ENCODE measurements around the gene MRPL28.

MRPL28 gene

GRCh38 chr16:371515-372301 lies 1.4 kb upstream of the MRPL28 start:
- Histone ChIP-seq H3K27ac (ENCODE audit: low read depth, low read length) (no peak overlapping the region), H3K4me1 (ENCODE audit: control insufficient read depth, insufficient read depth, low read length, unreplicated experiment) (peaks cover 3% of the 10 kb centered on the region), H3K79me2 (ENCODE audit: control insufficient read depth, insufficient read depth, low read length, unreplicated experiment) (no peaks in the 10 kb centered on the region), H3K4me3 (ENCODE audit: low read depth, low read length) (no peak overlapping the region), H3K36me3 (ENCODE audit: insufficient read depth, low read length) (no peaks in the 10 kb centered on the region; the same call in 1 of the 2 replicates), H2AFZ (ENCODE audit: low read length, unreplicated experiment) (no peak overlapping the region), H3K27me3 (ENCODE audit: insufficient read depth, low read length) (no peaks in the 10 kb centered on the region)

GRCh38 chr16:370979-371514 lies 709 bp upstream of the MRPL28 start:
- Histone ChIP-seq H3K27ac (ENCODE audit: low read depth, low read length) (no peak overlapping the region), H3K4me1 (ENCODE audit: control insufficient read depth, insufficient read depth, low read length, unreplicated experiment) (peaks cover 3% of the 10 kb centered on the region), H3K36me3 (ENCODE audit: insufficient read depth, low read length) (no peaks in the 10 kb centered on the region; the same call in 1 of the 2 replicates), H3K79me2 (ENCODE audit: control insufficient read depth, insufficient read depth, low read length, unreplicated experiment) (no peaks in the 10 kb centered on the region), H2AFZ (ENCODE audit: low read length, unreplicated experiment) (no peak overlapping the region), H3K27me3 (ENCODE audit: insufficient read depth, low read length) (no peaks in the 10 kb centered on the region), H3K4me3 (ENCODE audit: low read depth, low read length) (peak overlapping the region; percentile 68)

DNA sequence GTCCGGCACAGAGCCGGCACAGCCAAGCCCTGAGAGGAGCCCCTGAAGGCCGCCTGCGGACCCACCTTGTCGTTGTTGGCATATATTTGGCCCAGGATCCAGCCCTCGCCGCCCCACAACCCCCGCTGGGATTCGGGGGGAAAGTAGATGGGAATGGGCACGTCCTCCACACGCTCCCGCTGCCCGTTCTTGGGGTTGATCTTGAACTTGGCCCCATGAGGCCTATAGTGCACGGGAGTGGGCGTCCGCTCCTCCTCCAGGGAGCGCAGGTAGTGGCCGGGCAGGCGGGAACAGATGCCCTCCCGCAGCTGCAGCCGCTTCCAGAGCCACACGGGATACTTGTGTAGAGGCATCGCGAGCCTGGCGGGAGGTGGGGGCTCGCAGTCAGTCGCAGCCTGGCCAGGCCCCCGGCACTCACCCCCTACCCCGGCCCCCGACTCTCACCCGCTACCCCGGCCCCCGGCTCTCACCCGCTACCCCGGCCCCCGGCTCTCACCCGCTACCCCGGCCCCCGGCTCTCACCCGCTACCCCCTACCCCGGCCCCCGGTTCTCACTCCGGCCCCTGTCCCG lies 387 bp downstream of the MRPL28 start:
- no peaks in the 10 kb centered on the region for H3K27me3 ChIP-seq (ENCODE audit: insufficient read depth, low read length)
- no peaks in the 10 kb centered on the region for H3K79me2 ChIP-seq (ENCODE audit: control insufficient read depth, insufficient read depth, low read length, unreplicated experiment)
- peak overlapping the region; percentile 68 for H3K4me3 ChIP-seq (ENCODE audit: low read depth, low read length)
- H3K4me1 ChIP-seq (ENCODE audit: control insufficient read depth, insufficient read depth, low read length, unreplicated experiment): peaks cover 3% of the 10 kb centered on the region
- H3K36me3 ChIP-seq (ENCODE audit: insufficient read depth, low read length): no peaks in the 10 kb centered on the region; the same call in 1 of the 2 replicates
- no peak overlapping the region for H3K27ac ChIP-seq (ENCODE audit: low read depth, low read length)
- no peak overlapping the region for H2AFZ ChIP-seq (ENCODE audit: low read length, unreplicated experiment)

- no peak overlapping the region for H2AFZ ChIP-seq (ENCODE audit: low read length, unreplicated experiment)
- H3K4me1 ChIP-seq (ENCODE audit: control insufficient read depth, insufficient read depth, low read length, unreplicated experiment): peaks cover 3% of the 10 kb centered on the region
- no peak overlapping the region for H3K27ac ChIP-seq (ENCODE audit: low read depth, low read length)
- no peaks in the 10 kb centered on the region; the same call in 1 of the 2 replicates for H3K36me3 ChIP-seq (ENCODE audit: insufficient read depth, low read length)
- no peaks in the 10 kb centered on the region for H3K27me3 ChIP-seq (ENCODE audit: insufficient read depth, low read length)
- H3K4me3 ChIP-seq (ENCODE audit: low read depth, low read length): peak overlapping the region; percentile 68
- no peaks in the 10 kb centered on the region for H3K79me2 ChIP-seq (ENCODE audit: control insufficient read depth, insufficient read depth, low read length, unreplicated experiment)
Measured at GRCh38 chr16:369275-369865, 968 bp downstream of the MRPL28 start.

GRCh38 chr16:368388-369158 lies 1.8 kb downstream of the MRPL28 start:
- Histone ChIP-seq H3K79me2 (ENCODE audit: control insufficient read depth, insufficient read depth, low read length, unreplicated experiment) (no peaks in the 10 kb centered on the region), H2AFZ (ENCODE audit: low read length, unreplicated experiment) (no peak overlapping the region), H3K36me3 (ENCODE audit: insufficient read depth, low read length) (no peaks in the 10 kb centered on the region; the same call in 1 of the 2 replicates), H3K4me1 (ENCODE audit: control insufficient read depth, insufficient read depth, low read length, unreplicated experiment) (peaks cover 3% of the 10 kb centered on the region), H3K27ac (ENCODE audit: low read depth, low read length) (no peak overlapping the region), H3K27me3 (ENCODE audit: insufficient read depth, low read length) (no peaks in the 10 kb centered on the region), H3K4me3 (ENCODE audit: low read depth, low read length) (no peak overlapping the region)

DNA sequence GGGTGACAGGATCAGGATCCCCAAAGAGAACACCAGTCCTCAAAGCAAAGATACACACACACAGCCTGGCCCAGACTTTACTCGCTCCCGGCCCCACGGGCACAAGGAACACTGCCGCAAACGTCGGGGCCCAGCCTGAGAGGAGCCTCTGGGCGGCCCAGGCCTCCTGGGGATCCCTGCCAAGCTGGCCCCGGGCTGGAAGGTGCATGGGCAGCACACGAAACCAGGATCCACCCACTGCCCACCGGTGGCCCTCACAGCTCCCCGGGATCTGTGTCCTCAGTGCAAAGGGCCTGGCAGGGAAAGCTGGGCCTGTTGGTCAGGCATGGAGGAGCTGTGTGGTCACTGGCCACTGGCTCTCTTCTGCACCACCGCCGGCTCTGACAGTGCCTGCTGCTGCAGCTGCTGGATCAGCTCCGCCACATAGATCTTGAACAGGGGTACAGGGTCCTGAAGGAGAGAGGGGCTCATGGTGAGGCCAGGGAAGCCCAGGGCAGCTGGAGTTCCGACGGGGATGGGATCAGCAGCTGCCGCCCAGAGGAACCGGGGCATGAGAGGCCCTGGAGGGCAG lies 2.9 kb downstream of the MRPL28 start:
- no peak overlapping the region for H2AFZ ChIP-seq (ENCODE audit: low read length, unreplicated experiment)
- H3K79me2 ChIP-seq (ENCODE audit: control insufficient read depth, insufficient read depth, low read length, unreplicated experiment): no peaks in the 10 kb centered on the region
- no peak overlapping the region for H3K27ac ChIP-seq (ENCODE audit: low read depth, low read length)
- no peaks in the 10 kb centered on the region for H3K27me3 ChIP-seq (ENCODE audit: insufficient read depth, low read length)
- no peaks in the 10 kb centered on the region; the same call in 1 of the 2 replicates for H3K36me3 ChIP-seq (ENCODE audit: insufficient read depth, low read length)
- no peak overlapping the region for H3K4me3 ChIP-seq (ENCODE audit: low read depth, low read length)
- peaks cover 3% of the 10 kb centered on the region for H3K4me1 ChIP-seq (ENCODE audit: control insufficient read depth, insufficient read depth, low read length, unreplicated experiment)

DNA sequence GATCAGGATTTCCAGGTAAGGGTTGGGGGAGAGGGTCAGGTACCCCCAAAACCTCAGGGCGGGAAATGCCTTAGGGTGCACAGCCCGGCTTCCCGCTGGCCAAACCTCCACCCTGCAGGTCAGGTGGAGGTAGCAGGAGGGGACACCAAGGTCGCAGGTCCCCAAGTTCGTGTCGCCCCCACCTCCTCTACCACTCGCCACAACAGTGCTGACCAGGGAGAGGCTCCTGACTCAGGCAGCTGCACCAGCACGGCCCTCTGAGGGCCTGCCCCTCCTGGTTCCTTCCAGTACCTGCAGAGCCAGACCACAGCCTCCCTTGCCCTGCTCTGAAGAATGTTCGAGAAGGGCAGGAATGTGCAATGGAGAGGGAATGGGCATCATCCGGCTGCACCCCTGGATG lies 3.9 kb downstream of the MRPL28 start:
- Histone ChIP-seq H2AFZ (ENCODE audit: low read length, unreplicated experiment) (no peak overlapping the region), H3K4me1 (ENCODE audit: control insufficient read depth, insufficient read depth, low read length, unreplicated experiment) (peaks cover 3% of the 10 kb centered on the region), H3K27me3 (ENCODE audit: insufficient read depth, low read length) (no peaks in the 10 kb centered on the region), H3K79me2 (ENCODE audit: control insufficient read depth, insufficient read depth, low read length, unreplicated experiment) (no peaks in the 10 kb centered on the region), H3K36me3 (ENCODE audit: insufficient read depth, low read length) (no peaks in the 10 kb centered on the region), H3K4me3 (ENCODE audit: low read depth, low read length) (no peak overlapping the region), H3K27ac (ENCODE audit: low read depth, low read length) (no peak overlapping the region)

GRCh38 chr16:364595-365491 lies 5.5 kb downstream of the MRPL28 start:
- H3K36me3 ChIP-seq (ENCODE audit: insufficient read depth, low read length): no peaks in the 10 kb centered on the region
- no peaks in the 10 kb centered on the region for H3K27me3 ChIP-seq (ENCODE audit: insufficient read depth, low read length)
- H3K27ac ChIP-seq (ENCODE audit: low read depth, low read length): no peak overlapping the region
- H3K4me3 ChIP-seq (ENCODE audit: low read depth, low read length): no peak overlapping the region
- H3K4me1 ChIP-seq (ENCODE audit: control insufficient read depth, insufficient read depth, low read length, unreplicated experiment): no peaks in the 10 kb centered on the region
- no peak overlapping the region for H2AFZ ChIP-seq (ENCODE audit: low read length, unreplicated experiment)
- no peaks in the 10 kb centered on the region for H3K79me2 ChIP-seq (ENCODE audit: control insufficient read depth, insufficient read depth, low read length, unreplicated experiment)

GRCh38 chr16:363766-364490 lies 6.4 kb downstream of the MRPL28 start:
- Histone ChIP-seq H3K36me3 (ENCODE audit: insufficient read depth, low read length) (no peaks in the 10 kb centered on the region), H3K4me3 (ENCODE audit: low read depth, low read length) (no peak overlapping the region), H3K4me1 (ENCODE audit: control insufficient read depth, insufficient read depth, low read length, unreplicated experiment) (no peaks in the 10 kb centered on the region), H2AFZ (ENCODE audit: low read length, unreplicated experiment) (no peak overlapping the region), H3K27ac (ENCODE audit: low read depth, low read length) (no peak overlapping the region), H3K79me2 (ENCODE audit: control insufficient read depth, insufficient read depth, low read length, unreplicated experiment) (no peaks in the 10 kb centered on the region), H3K27me3 (ENCODE audit: insufficient read depth, low read length) (no peaks in the 10 kb centered on the region)
